WTC11 (cell line): ENCODE results near the gene MRPL41.

Experiments used
- ATF3 ChIP-seq: sonication (generic); formaldehyde crosslinking; conservative IDR thresholded peaks from 2 replicates; pipeline ENCODE4 v1.8.1; 2022; ENCODE audit warnings: mild to moderate bottlenecking, missing genetic modification reagents
- CREB1 ChIP-seq: sonication (generic); formaldehyde crosslinking; IDR thresholded peaks from 2 replicates; pipeline ENCODE4 v1.8.0; 2023; ENCODE audit warnings: mild to moderate bottlenecking, missing genetic modification reagents
- CTCF ChIP-seq: fragments of 200-600 bp; IDR thresholded peaks from 2 replicates; pipeline ENCODE4 v1.8.0; 2022; ENCODE audit warnings: antibody characterized with exemption
- ETV6 ChIP-seq: sonication (generic); formaldehyde crosslinking; IDR thresholded peaks from 2 replicates; pipeline ENCODE4 v1.8.1; 2022; ENCODE audit warnings: mild to moderate bottlenecking, missing genetic modification reagents
- JUN ChIP-seq: sonication (generic); formaldehyde crosslinking; IDR thresholded peaks from 2 replicates; pipeline ENCODE4 v1.8.0; 2023; ENCODE audit warnings: mild to moderate bottlenecking, missing genetic modification reagents
- MAX ChIP-seq: sonication (generic); formaldehyde crosslinking; IDR thresholded peaks from 2 replicates; pipeline ENCODE4 v1.8.0; 2022; ENCODE audit warnings: mild to moderate bottlenecking, missing genetic modification reagents
- NR1H2 ChIP-seq: sonication (generic); formaldehyde crosslinking; IDR thresholded peaks from 2 replicates; pipeline ENCODE4 v1.9.0; 2021; ENCODE audit warnings: mild to moderate bottlenecking, moderate library complexity, missing genetic modification reagents
- RELA ChIP-seq: sonication (generic); formaldehyde crosslinking; IDR thresholded peaks from 2 replicates; pipeline ENCODE4 v1.8.1; 2022; ENCODE audit warnings: missing genetic modification reagents, mild to moderate bottlenecking, borderline replicate concordance
- ZNF512 ChIP-seq: sonication (generic); formaldehyde crosslinking; IDR thresholded peaks from 2 replicates; pipeline ENCODE4 v1.8.1; 2022; ENCODE audit warnings: missing genetic modification reagents, borderline replicate concordance

GRCh38 chr9:137590469-137591383 is 39.0 kb downstream of the MRPL41 start, which contains the start of gene ZMYND19:
- TF ChIP-seq MAX (CRISPR knock-in tag) (no peak; the same call in 1 of the 2 replicates), JUN (CRISPR knock-in tag) (no peak), CTCF (no peak), CREB1 (CRISPR knock-in tag) (no peak), NR1H2 (no peak), ETV6 (CRISPR knock-in tag) (no peak), ZNF512 (no peak), RELA (CRISPR knock-in tag) (no peak), ATF3 (CRISPR knock-in tag) (no peak)
